ENCODE data around the gene DNAH17. TPM values are rescaled to one million over a fixed set of nuclear protein-coding genes. Genes with fewer than 3 reads are reported as not detected.

The DNAH17 gene
- total RNA-seq, 1 experiment from 2014 or later: 0.18 TPM

GRCh38 chr17:78484271-78485246, 92.6 kb downstream of the DNAH17 start:
- H3K9me3 ChIP-seq (ENCODE audit: control insufficient read depth, insufficient read depth, low read depth, low read length): no peaks in the 10 kb centered on the region
- H3K4me3 ChIP-seq (ENCODE audit: low read depth in 2 of 2, low read length in 2 of 2): peak overlapping the region; percentile 49 to 74
- ChIA-PET CTCF (interaction anchor here (0.5 kb wide), 1 partner anchor 11 kb away, joined by 4 read pairs; no protein-coding TSS in a partner anchor), POLR2A (no interaction called here)
- no peak for TF ChIP-seq CTCF (IDR thresholded peaks at IDR 0.05)
- TF ChIP-seq TCF7L2 (IDR thresholded peaks at IDR 0.05; ENCODE audit: low read depth, low read length): no peak
- no peak for TF ChIP-seq POLR2AphosphoS5 (IDR thresholded peaks at IDR 0.05; ENCODE audit: low read depth, low read length)
- no peak for TF ChIP-seq SIN3A (IDR thresholded peaks at IDR 0.05; ENCODE audit: borderline replicate concordance, insufficient read depth, low read depth, low read length)
- TF ChIP-seq, protein P1, sequence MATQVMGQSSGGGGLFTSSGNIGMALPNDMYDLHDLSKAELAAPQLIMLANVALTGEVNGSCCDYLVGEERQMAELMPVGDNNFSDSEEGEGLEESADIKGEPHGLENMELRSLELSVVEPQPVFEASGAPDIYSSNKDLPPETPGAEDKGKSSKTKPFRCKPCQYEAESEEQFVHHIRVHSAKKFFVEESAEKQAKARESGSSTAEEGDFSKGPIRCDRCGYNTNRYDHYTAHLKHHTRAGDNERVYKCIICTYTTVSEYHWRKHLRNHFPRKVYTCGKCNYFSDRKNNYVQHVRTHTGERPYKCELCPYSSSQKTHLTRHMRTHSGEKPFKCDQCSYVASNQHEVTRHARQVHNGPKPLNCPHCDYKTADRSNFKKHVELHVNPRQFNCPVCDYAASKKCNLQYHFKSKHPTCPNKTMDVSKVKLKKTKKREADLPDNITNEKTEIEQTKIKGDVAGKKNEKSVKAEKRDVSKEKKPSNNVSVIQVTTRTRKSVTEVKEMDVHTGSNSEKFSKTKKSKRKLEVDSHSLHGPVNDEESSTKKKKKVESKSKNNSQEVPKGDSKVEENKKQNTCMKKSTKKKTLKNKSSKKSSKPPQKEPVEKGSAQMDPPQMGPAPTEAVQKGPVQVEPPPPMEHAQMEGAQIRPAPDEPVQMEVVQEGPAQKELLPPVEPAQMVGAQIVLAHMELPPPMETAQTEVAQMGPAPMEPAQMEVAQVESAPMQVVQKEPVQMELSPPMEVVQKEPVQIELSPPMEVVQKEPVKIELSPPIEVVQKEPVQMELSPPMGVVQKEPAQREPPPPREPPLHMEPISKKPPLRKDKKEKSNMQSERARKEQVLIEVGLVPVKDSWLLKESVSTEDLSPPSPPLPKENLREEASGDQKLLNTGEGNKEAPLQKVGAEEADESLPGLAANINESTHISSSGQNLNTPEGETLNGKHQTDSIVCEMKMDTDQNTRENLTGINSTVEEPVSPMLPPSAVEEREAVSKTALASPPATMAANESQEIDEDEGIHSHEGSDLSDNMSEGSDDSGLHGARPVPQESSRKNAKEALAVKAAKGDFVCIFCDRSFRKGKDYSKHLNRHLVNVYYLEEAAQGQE (IDR thresholded peaks at IDR 0.05; ENCODE audit: insufficient read depth in 1 of 2, low read depth in 2 of 2, low read length in 1 of 2): no peak
- H3K27me3 ChIP-seq (ENCODE audit: control insufficient read depth, insufficient read depth, low read length): no peaks in the 10 kb centered on the region
- peak; percentile 93 for ATAC-seq
- H3K36me3 ChIP-seq (ENCODE audit: control insufficient read depth, insufficient read depth, low read length): no peaks in the 10 kb centered on the region
- BruUV-seq (replicated peaks): no TSS peak
- H3K27ac ChIP-seq (ENCODE audit: low read length): peak overlapping the region; percentile 74
- in situ Hi-C loops (cut with HindIII; ENCODE audit: low pct_unique_long_range_greater_than_20kb, low sequenced_read_pairs): loop anchor here (10.0 to 25.0 kb wide), 2 partner anchors 220 to 353 kb away; partner anchors contain the start of gene USP36
- intact Hi-C loops (cut with micrococcal nuclease; ENCODE audit: unreplicated experiment): no loop called here
- no peak for DNase-seq (ENCODE audit: low read depth, low spot score)
- H3K4me1 ChIP-seq (ENCODE audit: control insufficient read depth, insufficient read depth, low read length): 0 out of 2 replicates have a peak, but pooled peaks cover 3% of the 10 kb centered on the region

- no peak overlapping the region for H3K4me3 ChIP-seq (ENCODE audit: low read depth in 2 of 2, low read length in 2 of 2)
- no TSS peak for BruUV-seq (replicated peaks)
Observed at GRCh38 chr17:78479369-78479768, 97.8 kb downstream of the DNAH17 start.

More at GRCh38 chr17:78479369-78479768, 97.8 kb downstream of the DNAH17 start:
- Histone ChIP-seq H3K9me3 (ENCODE audit: control insufficient read depth, insufficient read depth, low read depth, low read length) (no peaks in the 10 kb centered on the region), H3K27me3 (ENCODE audit: control insufficient read depth, insufficient read depth, low read length) (no peaks in the 10 kb centered on the region), H3K4me1 (ENCODE audit: control insufficient read depth, insufficient read depth, low read length) (0 out of 2 replicates have a peak, but pooled peaks cover 3% of the 10 kb centered on the region), H3K36me3 (ENCODE audit: control insufficient read depth, insufficient read depth, low read length) (no peaks in the 10 kb centered on the region), H3K27ac (ENCODE audit: low read length) (no peak overlapping the region)
- ATAC-seq (no peak), DNase-seq (ENCODE audit: low read depth, low spot score) (no peak)
- ChIA-PET POLR2A (interaction anchor here (0.6 kb wide), 1 partner anchor 69 kb away, joined by 3 read pairs; no protein-coding TSS in a partner anchor), CTCF (no interaction called here)
- in situ Hi-C loops (cut with HindIII; ENCODE audit: low pct_unique_long_range_greater_than_20kb, low sequenced_read_pairs): loop anchor here (25.0 kb wide), 1 partner anchor 358 kb away; the partner anchor contains the start of gene USP36
- intact Hi-C loops (cut with micrococcal nuclease; ENCODE audit: unreplicated experiment): no loop called here
- TF ChIP-seq CTCF (IDR thresholded peaks at IDR 0.05): no peak
- no peak for TF ChIP-seq POLR2AphosphoS5 (IDR thresholded peaks at IDR 0.05; ENCODE audit: low read depth, low read length)
- TF ChIP-seq SIN3A (IDR thresholded peaks at IDR 0.05; ENCODE audit: borderline replicate concordance, insufficient read depth, low read depth, low read length): no peak
- TF ChIP-seq, protein P1 (IDR thresholded peaks at IDR 0.05; ENCODE audit: insufficient read depth in 1 of 2, low read depth in 2 of 2, low read length in 1 of 2): no peak
- TF ChIP-seq TCF7L2 (IDR thresholded peaks at IDR 0.05; ENCODE audit: low read depth, low read length): no peak
